Umbilical cord (tissue), 2 donors: ENCODE data around the gene ERICH4. TPM values are rescaled to one million over a fixed set of nuclear protein-coding genes. Genes with fewer than 3 reads are reported as not detected.
A peak's percentile ranks its signal among the peaks of the same experiment; 100 is the strongest.

Source experiments
- DNase-seq: peaks from one replicate; pipeline ENCODE4 v3.0.0-alpha.2; 2015; ENCODE audit warnings: low spot score
- total RNA-seq: library from RNA; depleted of rRNA; stranded (reverse); fragments of >200 nt; gene quantifications from one replicate; pipeline ENCODE4 v1.2.3, GENCODE V29; 2014; ENCODE audit warnings: low replicate concordance; ENCODE audit not compliant: insufficient read depth

ERICH4 gene
- total RNA-seq, 1 donor from 2014 or later: not detected

- no peak for DNase-seq
Observed at GRCh38 chr19:41414461-41414860, 28.5 kb upstream of the ERICH4 start.

GRCh38 chr19:41415154-41415571 lies 27.8 kb upstream of the ERICH4 start:
- no peak for DNase-seq

GRCh38 chr19:41416194-41416674 lies 26.7 kb upstream of the ERICH4 start:
- DNase-seq: no peak

GRCh38 chr19:41420101-41420880 lies 22.7 kb upstream of the ERICH4 start:
- no peak for DNase-seq

GRCh38 chr19:41421314-41421713 lies 21.6 kb upstream of the ERICH4 start:
- no peak for DNase-seq

GRCh38 chr19:41421973-41422372 lies 21.0 kb upstream of the ERICH4 start:
- DNase-seq: no peak

GRCh38 chr19:41422456-41422855 lies 20.5 kb upstream of the ERICH4 start:
- no peak for DNase-seq

GRCh38 chr19:41422955-41423354 lies 20.0 kb upstream of the ERICH4 start:
- no peak for DNase-seq

- no peak for DNase-seq
Observed at GRCh38 chr19:41424335-41425173, 18.4 kb upstream of the ERICH4 start.

- no peak for DNase-seq
Observed at GRCh38 chr19:41425174-41426115, 17.5 kb upstream of the ERICH4 start.

GRCh38 chr19:41426116-41426841 lies 16.7 kb upstream of the ERICH4 start:
- no peak for DNase-seq

- DNase-seq: peak; percentile 93
Observed at GRCh38 chr19:41426952-41427646, 15.9 kb upstream of the ERICH4 start, which contains the start of gene B3GNT8. B3GNT8 (minus strand) TSS chr19:41427374; CDS start chr19:41426778, 596 bp downstream.

- DNase-seq: peak; percentile 31
Observed at GRCh38 chr19:41427647-41428480, 15.1 kb upstream of the ERICH4 start.

GRCh38 chr19:41428481-41428859 lies 14.5 kb upstream of the ERICH4 start:
- no peak for DNase-seq

- DNase-seq: no peak
Observed at GRCh38 chr19:41430922-41431321, 12.0 kb upstream of the ERICH4 start.

GRCh38 chr19:41431426-41432386 lies 11.2 kb upstream of the ERICH4 start:
- peak; percentile 42 for DNase-seq

- DNase-seq: no peak
Observed at GRCh38 chr19:41433171-41433570, 9.8 kb upstream of the ERICH4 start.

- DNase-seq: no peak
Observed at GRCh38 chr19:41434450-41434849, 8.5 kb upstream of the ERICH4 start.
